ENCODE measurements around the gene MRTFB. TPM values are rescaled to one million over a fixed set of nuclear protein-coding genes. Genes with fewer than 3 reads are reported as not detected.
A peak's percentile ranks its signal among the peaks of the same experiment; 100 is the strongest.

Gene MRTFB
- total RNA-seq, 1 donor from 2014 or later = 12.9 TPM

GRCh38 chr16:14300705-14301168 is 229.6 kb downstream of the MRTFB start:
- H3K4me3 ChIP-seq (ENCODE audit: low read depth, low read length) = peak overlapping the region; percentile 63
- DNase-seq (ENCODE audit: low read depth) = no peak
- peak; percentile 56 for TF ChIP-seq CTCF (conservative IDR thresholded peaks at IDR 0.05; ENCODE audit: low read depth, low read length)

GRCh38 chr16:14301169-14302030 is 230.3 kb downstream of the MRTFB start:
- peak overlapping the region; percentile 63 for H3K4me3 ChIP-seq (ENCODE audit: low read depth, low read length)
- no peak for DNase-seq (ENCODE audit: low read depth)

GRCh38 chr16:14302031-14302398 is 230.9 kb downstream of the MRTFB start:
- DNase-seq (ENCODE audit: low read depth) = no peak
- no peak for TF ChIP-seq CTCF (conservative IDR thresholded peaks at IDR 0.05; ENCODE audit: low read depth, low read length)
- peak overlapping the region; percentile 94 for H3K4me3 ChIP-seq (ENCODE audit: low read depth, low read length)

More at GRCh38 chr16:14301169-14302030, 230.3 kb downstream of the MRTFB start:
- no peak for TF ChIP-seq CTCF (conservative IDR thresholded peaks at IDR 0.05; ENCODE audit: low read depth, low read length)

- DNase-seq (ENCODE audit: low read depth) = no peak
- peak overlapping the region; percentile 94 for H3K4me3 ChIP-seq (ENCODE audit: low read depth, low read length)
- no peak for TF ChIP-seq CTCF (conservative IDR thresholded peaks at IDR 0.05; ENCODE audit: low read depth, low read length)
Measured at GRCh38 chr16:14302399-14303181, 231.5 kb downstream of the MRTFB start.

- DNase-seq (ENCODE audit: low read depth) = no peak
Measured at GRCh38 chr16:14303182-14303618, 232.1 kb downstream of the MRTFB start.

More at GRCh38 chr16:14303182-14303618, 232.1 kb downstream of the MRTFB start:
- TF ChIP-seq CTCF (conservative IDR thresholded peaks at IDR 0.05; ENCODE audit: low read depth, low read length) = no peak
- peak overlapping the region; percentile 94 for H3K4me3 ChIP-seq (ENCODE audit: low read depth, low read length)

Measured in epithelial cell of proximal tubule (primary cell).